ENCODE results near the gene CNPY2. TPM values are rescaled to one million over a fixed set of nuclear protein-coding genes. Genes with fewer than 3 reads are reported as not detected.
"Not testable (repeated sequence)": the region's sequence is repeated elsewhere in the genome, so short reads cannot be mapped to it uniquely, and the experiment has no call there.

Gene CNPY2
- total RNA-seq, 4 donors from 2014 or later = 72.5 to 131 (median 91.0) TPM

GRCh38 chr12:56358836-56359532 lies 43.2 kb upstream of the CNPY2 start:
- H3K36me3 ChIP-seq = peaks cover 0 to 28% (median 0%) of the 10 kb centered on the region in 3 donors
- H3K27me3 ChIP-seq = no peaks in the 10 kb centered on the region
- peak overlapping the region; percentile 84 to 94 (median 87) for H3K27ac ChIP-seq
- H3K9me3 ChIP-seq = no peaks in the 10 kb centered on the region
- H3K4me3 ChIP-seq = peak overlapping the region; percentile 62 to 97 (median 74)
- TF ChIP-seq POLR2A (IDR thresholded peaks at IDR 0.05) (no peak), CTCF (IDR thresholded peaks at IDR 0.05) (no peak)
- H3K4me1 ChIP-seq = peaks cover 0 to 17% (median 2%) of the 10 kb centered on the region in 4 donors
- DNase-seq = peak in 1 of 3 donors; percentile 46

- Histone ChIP-seq H3K9me3 (no peaks in the 10 kb centered on the region), H3K36me3 (peaks cover 0 to 99% (median 0%) of the 10 kb centered on the region in 3 donors), H3K27me3 (no peaks in the 10 kb centered on the region), H3K4me3 (no peak overlapping the region), H3K4me1 (no peaks in the 10 kb centered on the region), H3K27ac (no peak overlapping the region)
- DNase-seq = peak in 1 of 3 donors; percentile 7
- TF ChIP-seq POLR2A (IDR thresholded peaks at IDR 0.05) (no peak), CTCF (IDR thresholded peaks at IDR 0.05) (no peak)
Measured at GRCh38 chr12:56351325-56351724, 35.5 kb upstream of the CNPY2 start.

GRCh38 chr12:56350662-56351061 lies 34.9 kb upstream of the CNPY2 start:
- TF ChIP-seq POLR2A (IDR thresholded peaks at IDR 0.05) (no peak), CTCF (IDR thresholded peaks at IDR 0.05) (no peak)
- Histone ChIP-seq H3K9me3 (no peaks in the 10 kb centered on the region), H3K27me3 (no peaks in the 10 kb centered on the region), H3K4me1 (no peaks in the 10 kb centered on the region), H3K27ac (no peak overlapping the region), H3K36me3 (peaks cover 0 to 99% (median 0%) of the 10 kb centered on the region in 3 donors), H3K4me3 (no peak overlapping the region)
- peak in 1 of 3 donors; percentile 22 for DNase-seq

- Histone ChIP-seq H3K9me3 (no peaks in the 10 kb centered on the region), H3K4me3 (no peak overlapping the region), H3K4me1 (no peaks in the 10 kb centered on the region), H3K27ac (no peak overlapping the region), H3K36me3 (peaks cover 0 to 97% (median 0%) of the 10 kb centered on the region in 3 donors), H3K27me3 (no peaks in the 10 kb centered on the region)
- TF ChIP-seq CTCF (IDR thresholded peaks at IDR 0.05) (no peak), POLR2A (IDR thresholded peaks at IDR 0.05) (no peak)
- DNase-seq = peak in 1 of 3 donors; percentile 7
Measured at GRCh38 chr12:56348776-56349175, 33.0 kb upstream of the CNPY2 start.

GRCh38 chr12:56347255-56347654 lies 31.5 kb upstream of the CNPY2 start:
- not testable (repeated sequence) for H3K4me1 ChIP-seq, H3K27ac ChIP-seq, H3K9me3 ChIP-seq, DNase-seq, H3K27me3 ChIP-seq, H3K4me3 ChIP-seq
- peaks cover 0 to 97% (median 0%) of the 10 kb centered on the region in 3 donors for H3K36me3 ChIP-seq

GRCh38 chr12:56346675-56347074 lies 30.9 kb upstream of the CNPY2 start:
- Histone ChIP-seq H3K36me3 (peaks cover 0 to 92% (median 0%) of the 10 kb centered on the region in 3 donors), H3K27ac (no peak overlapping the region), H3K9me3 (no peaks in the 10 kb centered on the region), H3K4me1 (no peaks in the 10 kb centered on the region), H3K27me3 (no peaks in the 10 kb centered on the region), H3K4me3 (no peak overlapping the region)
- DNase-seq = no peak
- TF ChIP-seq CTCF (IDR thresholded peaks at IDR 0.05) (no peak), POLR2A (IDR thresholded peaks at IDR 0.05) (no peak)

GRCh38 chr12:56342290-56342689 lies 26.5 kb upstream of the CNPY2 start:
- H3K27ac ChIP-seq, H3K4me3 ChIP-seq, H3K4me1 ChIP-seq, DNase-seq, H3K27me3 ChIP-seq, H3K9me3 ChIP-seq: not testable (repeated sequence)
- H3K36me3 ChIP-seq = peaks cover 0 to 48% (median 0%) of the 10 kb centered on the region in 3 donors
